Peyer's patch (tissue), 4 donors: Measurements from ENCODE around the gene ODAD4.

Experiments used
- CTCF ChIP-seq, 6 experiments: fragments of 450-650 bp in 4 of 6; fragments of 200-600 bp in 2 of 6; sonication (generic) in 1 of 6; IDR thresholded peaks; one replicate each; pipeline ENCODE4 v1.5.1; 2017 to 2019; ENCODE audit warnings: antibody characterized with exemption in 6 of 6, mild to moderate bottlenecking in 3 of 6, moderate library complexity in 1 of 6
- POLR2A ChIP-seq, 2 donors: fragments of 450-650 bp; IDR thresholded peaks; one replicate each; pipeline ENCODE4 v1.5.1; 2017; ENCODE audit warnings: antibody characterized with exemption in 2 of 2, mild to moderate bottlenecking in 2 of 2, moderate library complexity in 2 of 2

- TF ChIP-seq POLR2A (IDR thresholded peaks at IDR 0.05) (no peak), CTCF (IDR thresholded peaks at IDR 0.05) (no peak)
These were observed 2.5 kb downstream of the ODAD4 start for GRCh38 chr17:41932816-41933389.
